HG03354 (cell line): Measurements from ENCODE around the gene CYP11A1.

Source experiments
- ATAC-seq: cut with Tn5 transposase; IDR thresholded peaks from one replicate; pipeline ENCODE4 v1.9.1; 2021; ENCODE audit warnings: mild to moderate bottlenecking; ENCODE audit not compliant: unreplicated experiment, poor library complexity, severe bottlenecking

CYP11A1 gene

DNA sequence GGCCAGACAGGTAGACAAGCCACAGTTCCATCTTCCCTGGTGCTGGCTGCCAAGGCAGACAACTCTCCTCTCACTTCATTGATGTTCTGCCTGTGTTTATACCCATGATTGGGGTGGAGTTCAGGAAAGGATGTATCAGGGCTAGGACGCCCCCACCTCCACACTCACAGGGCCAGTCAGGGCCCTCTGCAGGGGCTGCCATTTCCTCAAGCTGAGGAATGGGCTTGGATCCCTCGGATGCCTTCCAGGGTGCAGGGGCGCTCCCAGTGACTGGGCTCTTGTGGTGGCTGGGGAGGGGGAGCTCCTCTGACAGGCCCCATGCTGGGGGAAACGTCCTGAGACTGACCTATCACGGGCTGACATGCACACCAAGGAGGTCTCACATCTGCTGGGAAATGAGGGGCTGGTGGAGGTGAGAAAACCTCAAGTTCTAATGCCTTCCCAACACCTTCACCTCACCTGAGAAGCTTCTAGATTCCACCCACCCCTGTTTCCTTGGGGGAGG is 34.9 kb upstream of the CYP11A1 start:
- ATAC-seq, result no peak

DNA sequence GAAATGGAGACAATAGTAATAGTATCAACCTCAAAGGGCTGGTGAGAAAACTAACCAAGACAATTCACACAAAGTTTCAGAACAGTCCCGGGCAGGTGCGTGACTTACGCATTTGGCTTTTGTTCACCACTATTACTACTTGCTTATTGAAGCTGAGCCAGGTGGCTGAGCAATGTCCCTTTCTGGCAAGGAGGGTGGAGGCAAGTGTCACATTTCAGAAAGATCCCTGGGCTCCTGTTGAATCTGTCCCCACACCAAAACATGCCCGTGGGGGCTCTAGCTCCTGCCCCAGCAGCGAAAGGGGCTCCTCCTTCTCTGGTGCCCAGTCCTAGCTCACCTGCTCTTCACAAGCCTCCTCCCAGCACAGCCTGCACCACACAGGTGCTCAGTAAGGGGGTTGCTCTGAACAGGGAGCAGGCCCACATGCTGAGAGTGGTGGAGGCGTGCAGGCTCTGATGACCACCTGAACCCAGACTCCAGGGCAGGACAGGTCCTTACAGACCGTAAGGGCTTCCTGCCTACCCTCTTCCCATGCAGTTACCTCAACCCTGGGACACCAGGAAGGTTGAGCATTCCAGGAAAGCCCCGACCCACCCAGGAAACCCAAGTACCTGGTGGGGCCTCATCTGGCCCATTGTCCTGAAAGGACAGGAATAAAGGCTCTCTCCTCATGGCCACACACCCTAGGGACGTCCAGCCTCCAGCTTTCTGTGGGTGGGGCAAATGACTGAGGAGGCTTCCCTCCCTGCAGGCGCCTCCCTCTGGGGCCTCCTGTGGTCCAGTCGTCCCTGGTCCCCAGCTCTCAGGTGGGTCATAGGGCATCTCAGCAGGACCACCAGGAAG is 33.7 kb upstream of the CYP11A1 start:
- no peak for ATAC-seq

DNA sequence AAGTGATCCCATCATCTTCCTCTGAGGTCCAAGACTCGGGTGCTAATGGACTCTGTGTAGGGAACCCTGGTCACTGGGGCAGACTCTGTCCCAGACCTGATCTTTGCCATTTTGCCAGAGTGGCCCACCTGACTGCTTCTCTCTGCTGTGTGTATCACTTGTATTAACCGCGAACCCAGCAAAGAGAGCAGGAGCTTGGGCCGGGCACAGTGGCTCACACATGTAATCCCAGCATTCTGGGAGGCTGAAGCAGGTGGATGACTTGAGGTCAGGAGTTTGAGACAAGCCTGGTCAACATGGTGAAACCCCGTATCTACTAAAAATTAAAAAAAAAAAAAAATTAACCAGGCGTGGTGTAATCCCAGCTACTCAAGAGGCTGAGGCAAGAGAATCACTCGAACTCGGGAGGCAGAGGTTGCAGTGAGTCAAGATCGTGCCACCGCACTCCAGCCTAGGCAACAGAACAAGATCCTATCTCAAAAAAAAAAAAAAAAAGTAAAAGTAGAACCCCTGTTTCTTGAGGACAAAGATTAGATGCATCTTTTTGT is 32.9 kb upstream of the CYP11A1 start:
- no peak for ATAC-seq

DNA sequence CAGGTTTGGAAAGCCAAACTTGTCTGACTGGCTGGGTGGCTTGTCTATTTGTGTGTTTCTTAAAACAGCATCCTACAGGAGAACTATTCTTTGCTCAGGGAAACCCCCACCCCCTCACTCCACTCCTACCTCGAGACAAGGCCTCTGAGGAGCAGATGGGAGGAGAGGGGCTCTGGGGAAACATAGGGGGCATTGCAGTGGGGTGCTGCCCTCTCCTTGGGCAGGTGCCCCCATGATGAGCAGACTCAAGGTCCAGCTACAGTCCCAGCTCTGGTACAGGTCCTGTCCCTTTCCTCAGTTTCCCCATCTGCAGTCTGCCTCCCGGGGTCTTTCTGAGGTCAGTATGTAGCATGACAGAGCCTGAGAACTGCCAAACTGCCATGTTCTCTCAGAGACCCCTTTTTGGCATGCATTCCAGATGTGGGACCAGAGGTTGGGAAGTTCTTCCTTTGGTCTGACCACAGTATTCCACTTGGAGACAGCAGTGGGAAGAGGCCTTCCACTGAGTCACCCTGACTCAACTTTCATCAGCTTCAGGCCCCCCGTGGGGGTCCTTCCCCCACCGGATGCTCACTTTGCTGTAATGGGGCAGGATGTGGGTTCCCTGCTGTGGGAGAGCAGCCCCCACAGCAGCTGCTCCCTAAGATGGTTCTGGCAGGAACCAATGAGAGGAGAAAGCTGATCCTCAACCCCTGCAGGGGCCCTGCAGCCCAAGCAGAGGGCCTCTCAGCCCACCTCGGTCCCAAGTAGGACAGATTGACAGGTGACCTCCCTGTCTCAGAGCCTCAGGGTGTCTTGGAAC is 32.3 kb upstream of the CYP11A1 start:
- ATAC-seq, result no peak

DNA sequence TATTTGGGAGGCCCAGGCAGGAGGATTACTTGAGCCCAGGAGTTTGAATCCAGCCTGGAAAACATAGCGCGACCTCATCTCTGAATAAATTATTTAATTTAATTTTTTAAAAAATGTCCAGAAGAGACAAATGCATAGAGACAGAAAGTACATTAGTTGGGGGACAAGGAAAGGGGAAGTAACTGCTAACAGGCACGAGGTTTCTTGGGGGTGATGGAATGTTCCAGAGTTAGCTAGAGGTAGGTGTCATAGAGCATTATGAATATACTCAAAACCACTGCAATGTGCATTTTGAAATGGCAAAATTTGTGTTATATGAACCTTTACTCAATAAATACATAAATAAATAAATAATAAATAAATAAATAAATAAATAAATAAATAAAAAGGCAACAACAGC is 31.7 kb upstream of the CYP11A1 start:
- ATAC-seq, result no peak

DNA sequence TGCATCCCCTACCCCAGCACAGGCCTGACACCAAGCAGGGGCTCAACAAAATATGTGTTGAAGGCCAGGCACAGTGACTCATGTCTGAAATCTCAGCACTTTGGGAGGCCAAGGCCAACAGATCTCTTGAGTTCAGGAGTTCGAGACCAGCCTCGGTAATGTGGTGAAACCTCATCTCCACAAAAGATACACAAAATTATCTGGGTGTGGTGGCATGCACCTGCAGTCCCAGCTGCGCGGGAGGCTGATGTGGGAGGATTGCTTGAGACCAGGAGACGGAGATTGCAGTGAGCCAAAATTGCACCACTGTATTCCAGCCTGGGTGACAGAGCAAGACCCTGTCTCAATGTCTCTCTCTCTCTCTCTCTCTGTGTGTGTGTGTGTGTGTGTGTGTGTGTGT is 30.7 kb upstream of the CYP11A1 start:
- no peak for ATAC-seq

DNA sequence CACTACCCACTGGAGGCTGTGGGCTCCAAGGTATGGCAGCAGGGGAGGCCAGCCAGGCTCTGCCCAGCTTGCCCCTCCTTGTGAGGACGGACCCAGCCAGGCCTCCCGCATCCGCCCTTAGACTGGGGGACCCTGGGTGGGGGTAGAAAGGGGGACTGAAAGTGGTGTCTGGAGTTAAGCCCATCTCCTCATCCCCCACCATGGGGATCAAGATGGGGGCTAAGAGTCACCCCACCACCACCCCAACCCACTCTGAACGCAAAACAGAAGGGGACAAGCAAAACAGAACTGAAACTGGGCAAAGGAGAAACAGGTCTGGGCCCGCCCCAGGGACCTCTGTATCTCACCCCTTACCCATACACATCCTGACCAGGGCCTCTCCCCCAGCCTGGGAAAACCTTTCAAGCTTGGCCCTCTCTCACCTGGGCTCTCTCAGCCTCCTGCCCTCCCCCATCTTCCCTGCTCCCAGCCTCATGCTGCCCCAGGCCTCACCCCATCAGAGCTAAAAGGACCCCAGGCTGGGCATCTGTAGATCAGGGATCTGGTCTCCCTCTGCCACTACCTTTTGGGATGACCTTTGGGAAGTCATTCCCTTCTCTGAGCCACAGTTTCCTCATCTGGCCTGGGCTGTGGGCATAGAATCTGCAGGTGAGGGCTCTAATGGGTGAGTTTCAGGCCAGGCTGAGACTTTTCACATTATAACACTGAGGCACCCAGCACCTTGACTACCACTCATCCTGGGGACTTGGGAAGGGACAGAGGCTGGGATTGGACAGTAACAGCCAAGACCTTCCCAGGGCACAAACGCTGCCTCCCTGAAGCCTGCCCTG is 30.0 kb upstream of the CYP11A1 start:
- ATAC-seq, result peak; percentile 28

DNA sequence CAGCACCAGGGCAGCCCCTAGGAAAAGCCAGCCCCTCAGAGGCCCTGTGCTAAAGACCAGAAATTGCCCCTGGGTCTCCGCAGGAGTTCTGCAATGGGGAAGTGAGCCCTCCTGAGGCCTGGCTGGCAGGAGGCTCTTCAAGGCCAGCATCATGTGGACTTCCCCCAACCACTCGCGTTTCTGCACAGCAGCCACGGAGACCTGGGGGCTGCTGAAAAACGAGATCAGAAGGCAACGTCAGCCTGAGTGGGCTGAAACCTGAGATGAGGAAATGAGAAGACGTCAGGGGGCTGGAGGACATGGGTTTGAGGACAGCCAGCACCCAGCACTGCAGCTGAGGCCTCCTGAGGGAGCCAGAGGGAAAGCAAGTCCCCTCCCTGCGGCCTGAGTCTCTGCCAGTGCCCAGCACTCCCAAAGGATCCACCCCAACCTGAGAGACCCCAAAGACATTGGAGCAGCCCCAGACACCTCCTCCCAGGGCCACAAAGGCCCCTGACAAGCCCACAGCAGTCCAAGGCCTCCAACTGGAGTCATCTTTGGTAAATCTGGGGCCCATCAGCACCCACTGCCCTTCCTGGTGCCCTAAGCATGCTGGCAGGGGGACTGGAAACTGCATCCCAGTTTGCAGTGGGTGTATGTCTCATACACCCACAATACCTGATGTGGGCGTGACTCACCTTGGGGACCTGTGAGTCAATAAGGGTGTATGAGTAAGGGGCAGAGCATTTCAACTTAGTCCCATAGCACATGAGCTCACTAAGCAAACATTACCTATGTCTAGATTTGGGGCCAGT is 29.2 kb upstream of the CYP11A1 start:
- peak; percentile 31 for ATAC-seq

DNA sequence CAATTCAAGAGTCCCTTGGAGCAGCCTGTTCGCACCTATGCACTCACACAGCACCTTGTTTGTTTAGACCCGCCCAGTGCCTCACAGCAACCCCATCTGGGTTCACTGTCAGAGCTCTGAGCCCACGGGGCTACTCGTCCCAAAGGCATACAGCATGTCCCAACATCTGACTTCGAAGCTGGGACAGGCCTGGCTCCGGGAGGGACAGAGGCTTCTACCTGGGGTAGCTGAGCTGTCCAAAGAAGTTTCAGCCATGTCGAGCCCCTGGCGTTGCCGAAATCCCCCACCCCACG is 28.6 kb upstream of the CYP11A1 start:
- ATAC-seq, result no peak

DNA sequence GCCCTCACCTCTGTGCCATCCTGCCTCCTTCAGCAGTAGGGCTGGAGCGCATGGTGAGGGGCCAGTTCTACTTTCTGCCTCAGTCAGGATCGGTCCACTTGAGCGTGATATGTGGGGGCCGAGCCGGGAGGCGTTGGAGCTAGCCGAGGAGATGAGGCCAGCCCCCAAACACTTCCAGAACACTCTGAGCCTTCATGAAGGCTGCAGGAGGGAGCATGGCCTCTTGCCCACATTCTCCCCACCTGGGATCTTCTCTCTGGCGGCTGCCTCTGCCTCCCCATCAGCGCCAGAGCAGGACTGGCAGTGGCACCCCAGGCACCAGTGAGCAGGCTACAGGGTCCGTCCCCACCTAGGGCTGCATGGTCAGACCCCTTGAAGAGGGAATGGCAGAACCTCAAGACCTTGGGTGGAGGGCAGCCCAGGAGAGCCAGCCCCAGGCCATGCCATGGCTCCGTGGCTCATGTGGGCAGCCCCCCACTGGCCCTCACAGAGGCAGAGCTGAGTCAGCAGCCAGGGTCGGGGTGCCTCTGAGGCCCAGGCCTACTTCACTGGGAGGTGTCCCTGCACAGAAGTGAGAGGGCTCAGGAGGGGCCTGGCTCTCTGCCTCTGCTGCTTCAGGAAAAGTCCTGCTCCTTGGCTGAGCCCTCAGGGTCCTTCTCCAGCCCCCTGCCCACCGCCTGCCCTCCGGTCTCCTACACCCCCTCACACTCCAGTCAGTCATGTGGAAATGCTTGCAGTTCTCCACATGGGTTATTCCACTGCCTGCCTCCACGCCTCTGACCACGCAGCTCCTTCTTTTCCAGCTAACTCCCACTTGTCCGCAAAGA is 28.1 kb upstream of the CYP11A1 start:
- ATAC-seq, result no peak

DNA sequence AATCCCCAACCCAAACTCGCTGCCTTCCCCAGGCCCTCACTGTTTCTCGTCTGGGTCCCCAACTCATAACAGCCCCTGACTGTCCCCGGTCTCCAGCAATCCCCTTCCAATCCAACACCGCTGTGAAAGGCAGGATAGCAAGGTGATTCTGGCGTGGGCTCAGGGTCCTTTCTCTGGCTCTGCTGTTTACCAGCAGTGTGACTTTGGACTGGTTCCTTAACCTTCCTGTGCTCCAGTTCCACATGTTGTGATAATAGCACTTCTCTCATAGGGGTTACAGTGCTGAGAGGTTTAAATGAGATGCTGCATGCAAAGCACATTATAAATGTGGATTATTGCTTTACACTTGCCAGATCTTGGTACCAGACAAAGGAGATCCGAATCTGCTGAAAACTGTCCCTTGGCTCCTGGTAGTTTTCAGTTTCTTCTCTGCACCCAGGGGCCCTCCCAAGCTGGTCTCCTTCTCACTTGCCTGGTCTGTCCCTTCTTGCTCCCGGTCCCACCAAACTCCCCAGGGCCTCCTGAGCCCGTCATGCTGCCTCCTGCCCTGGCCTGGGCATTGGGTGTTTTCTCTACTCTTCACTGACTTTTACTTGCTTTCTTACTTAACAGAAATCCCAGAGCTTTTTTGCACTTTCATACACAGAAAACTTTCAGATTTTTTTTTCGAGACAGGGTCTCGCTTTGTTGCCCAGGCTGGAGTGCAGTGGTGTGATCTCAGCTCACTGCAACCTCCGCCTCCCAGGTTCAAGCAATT is 26.8 kb upstream of the CYP11A1 start:
- ATAC-seq, result no peak

DNA sequence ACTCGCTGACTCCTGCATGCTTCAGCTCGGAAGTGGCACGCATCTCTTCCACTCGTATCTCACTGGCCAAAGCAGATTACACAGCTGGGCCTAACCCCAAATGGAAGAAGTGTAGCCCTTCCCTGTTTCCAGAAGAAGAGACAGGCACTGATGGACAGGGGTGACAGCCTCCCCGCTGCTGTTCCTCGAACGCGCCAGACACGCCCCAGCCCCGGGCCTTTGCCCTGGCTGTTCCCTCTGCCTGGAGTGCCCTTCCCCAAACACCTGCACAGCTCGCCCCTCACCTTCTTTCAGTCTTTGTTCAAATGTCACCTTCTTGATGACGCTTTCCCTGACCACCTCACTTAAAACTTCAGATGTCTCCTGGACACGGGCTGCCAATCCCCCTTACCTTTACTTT is 26.0 kb upstream of the CYP11A1 start:
- no peak for ATAC-seq

DNA sequence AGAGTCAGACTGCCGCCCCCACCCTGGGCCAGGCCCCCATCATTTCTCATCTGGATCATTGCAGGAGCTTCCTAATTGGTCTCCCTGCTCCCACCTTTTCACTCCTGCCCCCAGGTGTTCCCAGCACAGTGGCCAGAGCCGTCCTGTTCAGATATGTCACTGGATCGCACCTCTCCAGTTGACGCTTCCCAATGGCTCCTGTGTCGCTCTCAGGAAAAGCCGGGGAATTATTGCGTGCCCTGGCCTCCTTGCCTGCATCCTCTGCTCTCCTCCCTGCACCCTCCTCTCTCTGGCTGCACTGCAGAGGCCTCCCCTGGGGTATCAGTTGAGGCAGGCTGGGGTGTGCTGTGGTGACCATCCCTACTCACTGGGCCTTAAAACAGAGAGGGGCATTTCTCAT is 25.5 kb upstream of the CYP11A1 start:
- no peak for ATAC-seq

DNA sequence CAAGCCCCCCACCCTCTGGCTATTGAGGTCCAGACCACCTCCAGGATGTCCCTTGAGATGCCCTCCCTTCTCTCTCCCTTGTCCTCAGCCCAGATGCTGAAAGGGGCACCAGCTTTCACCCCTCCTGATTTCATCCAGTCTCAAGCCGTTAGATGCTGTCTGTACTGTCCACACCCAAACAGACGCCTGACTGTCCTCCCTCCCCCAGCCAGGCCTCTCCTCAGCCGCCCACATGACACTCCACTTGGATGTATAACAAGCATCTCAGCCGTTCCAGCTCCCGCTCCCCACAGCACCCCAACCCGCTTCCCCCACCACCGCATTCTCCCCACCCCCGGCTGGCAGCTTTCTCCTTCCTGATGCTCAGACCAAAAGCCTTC is 25.0 kb upstream of the CYP11A1 start:
- ATAC-seq, result no peak

DNA sequence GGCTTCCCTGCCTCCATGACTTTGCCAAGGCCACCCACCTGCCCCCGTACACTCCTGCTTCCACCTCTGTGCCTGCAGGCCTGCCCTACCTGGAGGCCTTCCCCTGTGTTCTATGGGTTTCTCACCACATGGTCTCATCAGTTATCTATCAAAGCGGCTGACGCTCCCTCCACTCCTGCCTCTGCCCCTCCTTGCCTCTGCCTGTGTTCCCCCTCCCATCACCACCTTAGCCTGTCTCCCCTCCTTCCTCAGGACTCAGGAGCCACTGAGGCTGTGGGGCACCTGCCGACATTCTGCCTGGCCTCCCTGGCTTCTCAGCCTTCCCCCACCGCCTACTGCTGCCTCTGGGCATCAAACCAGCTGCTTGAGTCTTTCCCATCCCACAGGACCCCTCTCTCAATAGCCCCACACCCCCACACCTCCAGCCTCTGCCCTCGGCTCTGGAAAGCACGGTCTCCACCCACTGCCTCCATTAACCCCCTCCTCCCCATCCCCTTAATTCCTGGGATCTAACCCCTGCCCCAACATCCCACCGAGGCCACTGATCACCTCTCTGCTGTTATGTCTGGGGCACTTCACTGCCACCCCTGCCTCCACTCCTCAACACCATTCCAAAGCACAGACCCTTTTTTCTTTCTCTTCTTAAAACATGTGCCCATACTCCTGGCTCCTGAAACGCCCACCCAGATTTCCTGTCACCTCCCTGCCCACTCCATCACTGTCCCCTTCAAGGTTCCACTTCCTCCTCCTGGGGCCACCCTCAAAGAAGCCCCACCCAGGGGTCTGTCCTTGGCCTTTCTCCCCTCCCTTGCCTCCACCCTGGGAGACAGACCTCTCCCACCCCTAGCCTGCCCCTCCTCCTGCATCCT is 24.4 kb upstream of the CYP11A1 start:
- no peak for ATAC-seq

DNA sequence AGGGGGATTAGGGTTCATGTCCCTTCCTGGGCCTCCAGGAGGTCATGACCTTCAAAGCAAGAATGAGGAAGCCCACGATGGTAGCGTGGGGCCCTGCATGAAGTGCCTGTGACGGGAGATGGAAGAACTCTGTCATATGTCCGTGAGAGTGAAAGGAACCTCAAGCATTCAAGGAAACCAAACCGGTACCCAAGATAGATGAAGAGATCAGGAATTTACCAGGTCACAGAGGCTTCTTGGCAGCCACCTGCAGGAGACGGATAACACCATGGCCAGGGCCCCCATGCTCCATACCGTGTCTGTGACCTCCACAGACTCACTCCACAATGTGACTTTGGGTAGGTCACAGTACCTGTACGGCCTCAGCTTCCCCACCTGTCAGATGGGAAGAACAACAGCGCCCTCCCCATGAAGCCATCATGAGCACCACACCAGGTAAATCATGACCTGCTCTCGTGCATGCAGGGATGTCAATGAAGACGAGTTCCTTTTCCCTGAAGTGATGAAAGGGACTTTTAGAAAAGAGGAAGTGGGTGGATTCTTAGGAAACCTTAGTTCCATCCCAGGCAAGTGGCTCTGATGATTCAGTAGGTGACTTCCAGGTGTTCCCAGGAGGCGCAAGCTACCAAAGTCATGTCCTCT is 23.3 kb upstream of the CYP11A1 start:
- no peak for ATAC-seq
